A673 (cell line): Measurements from ENCODE around the gene ZMYM4.

Experiments used
- CTCF ChIP-seq: fragments of 300-800, 200-600 bp; sonication (generic); conservative IDR thresholded peaks from 2 replicates; pipeline ENCODE4 v1.5.1; 2017; ENCODE audit warnings: low read depth, mild to moderate bottlenecking, antibody characterized with exemption, low read length, moderate library complexity, mixed read lengths
- EZH2 ChIP-seq: fragments of 200-600 bp; sonication (generic); IDR thresholded peaks from 2 replicates; pipeline ENCODE4 v1.6.1; 2017; ENCODE audit warnings: borderline replicate concordance, low read depth, mild to moderate bottlenecking, mixed read lengths, antibody characterized with exemption, low read length; ENCODE audit not compliant: poor library complexity, severe bottlenecking

DNA sequence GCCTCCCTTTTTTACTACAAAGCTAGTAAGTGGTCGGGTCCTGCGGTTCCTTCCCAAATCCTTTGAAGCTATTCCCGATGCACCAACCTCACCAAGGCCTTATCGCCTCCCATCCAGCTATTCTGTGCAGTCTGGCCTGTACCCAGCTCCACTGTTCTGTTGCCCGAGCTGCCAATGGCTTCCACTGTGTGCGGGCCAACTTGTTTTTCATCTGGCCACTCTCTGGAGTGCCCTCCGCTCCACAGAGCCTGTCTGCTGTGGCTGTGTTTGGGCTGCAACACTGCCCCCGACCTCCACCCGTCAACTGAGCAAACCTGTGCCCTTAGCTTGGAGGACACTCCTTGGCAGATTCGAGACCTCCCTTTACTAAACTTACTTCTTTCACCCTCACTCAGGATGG is 163.7 kb downstream of the ZMYM4 start:
- TF ChIP-seq CTCF (no peak), EZH2 (no peak)
